Endothelial cell of umbilical vein (primary cell): Measurements from ENCODE around the gene DMBT1. TPM values are rescaled to one million over a fixed set of nuclear protein-coding genes. Genes with fewer than 3 reads are reported as not detected.

Experiments used
- BruUV-seq: library from RNA; stranded (reverse); fragments of 400-500 nt; replicated peaks from 2 replicates; lab custom pipeline; 2021; lab: Mats Ljungman, UMichigan
- CTCF ChIA-PET: fragments of 300-600, 350-600 bp; sonication (Branson Sonifier 250); formaldehyde crosslinking; loops from one replicate; lab custom pipeline; 2021; ENCODE audit warnings: antibody characterized with exemption, inconsistent platforms; lab: Charles Lee
- POLR2A ChIA-PET: fragments of 300-600, 350-600 bp; sonication (Branson Sonifier 250); formaldehyde crosslinking; loops from one replicate; lab custom pipeline; 2021; ENCODE audit warnings: antibody characterized with exemption, inconsistent platforms; lab: Charles Lee
- DNase-seq: peaks from one replicate; pipeline ENCODE4 v3.0.0-alpha.2; 2011; ENCODE audit warnings: low read depth, low spot score
- FAIRE-seq: peaks from 2 replicates; lab custom pipeline; 2011; peaks lifted over from hg19 to GRCh38; lab: Jason Lieb, UNC
- H2AFZ ChIP-seq: 2 replicates; pipeline ENCODE4 v1.6.0; 2012; ENCODE audit warnings: low read depth, low read length, control low read depth, inconsistent platforms
- H3K27ac ChIP-seq: 2 replicates; pipeline ENCODE4 v1.5.1; 2011; ENCODE audit warnings: low read depth, mild to moderate bottlenecking, control low read depth, low read length, moderate library complexity; ENCODE audit not compliant: insufficient read depth
- H3K27me3 ChIP-seq, 2 experiments: 2 replicates each; pipeline versions ENCODE4 v1.6.0 to v1.6.1; 2011; ENCODE audit warnings: low read length in 2 of 2, mixed read lengths in 1 of 2; ENCODE audit not compliant: control insufficient read depth in 2 of 2, insufficient read depth in 2 of 2
- H3K36me3 ChIP-seq, 2 experiments: 2 replicates in 1 of 2; 3 replicates in 1 of 2; pipeline ENCODE4 v1.5.1; 2011; ENCODE audit warnings: low read length in 2 of 2, mild to moderate bottlenecking in 1 of 2, moderate library complexity in 1 of 2; ENCODE audit not compliant: control insufficient read depth in 2 of 2, insufficient read depth in 2 of 2; ENCODE audit errors: extremely low read depth in 1 of 2
- H3K4me1 ChIP-seq: 3 replicates; pipeline ENCODE4 v1.5.1; 2011; ENCODE audit warnings: mild to moderate bottlenecking, low read length; ENCODE audit not compliant: control insufficient read depth, insufficient read depth; ENCODE audit errors: extremely low read depth
- H3K4me2 ChIP-seq: 2 replicates; pipeline ENCODE4 v1.6.1; 2011; ENCODE audit warnings: low read length, control low read depth, mixed read lengths; ENCODE audit not compliant: insufficient read depth
- H3K4me3 ChIP-seq, 3 experiments: fragments of 200-600 bp in 1 of 3; sonication (generic), shearing (Covaris generic) in 1 of 3; replicated peaks in 1 of 3; 2 replicates each; pipeline ENCODE4 v1.5.1; 2011 to 2016; ENCODE audit warnings: control low read depth in 3 of 3, low read length in 3 of 3, mild to moderate bottlenecking in 2 of 3, inconsistent platforms in 1 of 3, low read depth in 1 of 3, moderate library complexity in 1 of 3; ENCODE audit not compliant: insufficient read depth in 1 of 3
- H3K79me2 ChIP-seq: 2 replicates; pipeline ENCODE4 v1.6.0; 2012; ENCODE audit warnings: low read length, inconsistent platforms; ENCODE audit not compliant: control insufficient read depth, insufficient read depth
- H3K9ac ChIP-seq: replicated peaks from 2 replicates; pipeline ENCODE3; 2011; ENCODE audit warnings: low read length, control low read depth; ENCODE audit not compliant: insufficient read depth; ENCODE audit errors: extremely low read depth
- H3K9me1 ChIP-seq: replicated peaks from 3 replicates; pipeline ENCODE4 v1.6.0; 2011; ENCODE audit warnings: mild to moderate bottlenecking, low read length; ENCODE audit not compliant: control insufficient read depth, insufficient read depth; ENCODE audit errors: extremely low read depth
- H3K9me3 ChIP-seq: replicated peaks from 2 replicates; pipeline ENCODE4 v1.5.1; 2012; ENCODE audit warnings: low read length, inconsistent platforms; ENCODE audit not compliant: control insufficient read depth, insufficient read depth
- H4K20me1 ChIP-seq: replicated peaks from 2 replicates; pipeline ENCODE3; 2011; ENCODE audit warnings: mild to moderate bottlenecking, low read length; ENCODE audit not compliant: control insufficient read depth, insufficient read depth; ENCODE audit errors: extremely low read depth
- CTCF ChIP-seq, 2 donors: IDR thresholded peaks; 1 replicate in 1 of 2; 2 replicates in 1 of 2; pipeline ENCODE4 v1.5.1; 2011; ENCODE audit warnings: low read length in 2 of 2, mild to moderate bottlenecking in 2 of 2, moderate library complexity in 2 of 2, control low read depth in 1 of 2, inconsistent platforms in 1 of 2, low read depth in 1 of 2; ENCODE audit not compliant: insufficient read depth in 1 of 2; ENCODE audit errors: extremely low read depth in 1 of 2
- EZH2 ChIP-seq: IDR thresholded peaks from 2 replicates; pipeline ENCODE4 v1.6.1; 2012; ENCODE audit warnings: borderline replicate concordance, low read depth, mild to moderate bottlenecking, moderate library complexity, low read length, inconsistent platforms; ENCODE audit not compliant: severe bottlenecking
- FOS ChIP-seq: IDR thresholded peaks from 2 replicates; pipeline ENCODE4 v1.6.1; 2011; ENCODE audit warnings: mild to moderate bottlenecking, low read length, moderate library complexity, borderline replicate concordance; ENCODE audit not compliant: insufficient read depth
- GATA2 ChIP-seq: IDR thresholded peaks from 2 replicates; pipeline ENCODE4 v1.7.0; 2011; ENCODE audit warnings: low read depth, mild to moderate bottlenecking, moderate library complexity, mixed read lengths, low read length; ENCODE audit not compliant: insufficient read length, insufficient read depth
- JUN ChIP-seq: IDR thresholded peaks from 2 replicates; pipeline ENCODE4 v1.6.1; 2011; ENCODE audit warnings: borderline replicate concordance, low read depth; ENCODE audit not compliant: insufficient read length, insufficient read depth
- MAX ChIP-seq: IDR thresholded peaks from 2 replicates; pipeline ENCODE4 v1.6.1; 2011; ENCODE audit not compliant: insufficient read depth, insufficient read length
- MYC ChIP-seq: IDR thresholded peaks from one replicate; pipeline ENCODE4 v1.6.1; 2011; ENCODE audit warnings: mild to moderate bottlenecking, low read depth, low read length
- POLR2A ChIP-seq: IDR thresholded peaks from 2 replicates; pipeline ENCODE4 v1.6.1; 2012; ENCODE audit warnings: low read depth, mild to moderate bottlenecking, control low read depth, low read length
- POLR2AphosphoS5 ChIP-seq: IDR thresholded peaks from 2 replicates; pipeline ENCODE4 v1.6.1; 2012; ENCODE audit warnings: low read depth, mild to moderate bottlenecking, control low read depth, low read length, moderate library complexity; ENCODE audit not compliant: insufficient read depth
- dilution Hi-C: fragments of 300-500 bp; cut with MboI; formaldehyde crosslinking; loops from one replicate; pipeline ENCODE4 v1.15.0; 2019; ENCODE audit warnings: low sequenced_read_pairs; ENCODE audit not compliant: extremely low pct_ligation_motif_present
- intact Hi-C: fragments of 100-400 bp; cut with micrococcal nuclease; formaldehyde crosslinking; loops from one replicate; pipeline ENCODE4 v1.10.0; 2022
- polyA plus RNA-seq, 4 experiments: library from polyadenylated mRNA; depleted of rRNA in 3 of 4; stranded (reverse) in 3 of 4; unstranded in 1 of 4; fragments of >200 nt; gene quantifications; 2 replicates each; pipeline versions ENCODE4 v1.2.1 to v1.2.3, GENCODE V29; 2011 to 2012; ENCODE audit warnings: missing spikeins in 1 of 4
- total RNA-seq: library from RNA; stranded (reverse); gene quantifications from 2 replicates; pipeline ENCODE4 v1.2.3, GENCODE V29; 2021

Gene DMBT1
- total and polyA plus RNA-seq, 2 donors (not counting 3 experiments of a cell fraction or from before 2014, with no cell fraction given): 0.01 TPM; not detected in 1

GRCh38 chr10:122561792-122562191 is 1.2 kb downstream of the DMBT1 start:
- ChIA-PET CTCF (interaction anchor here (3.3 to 6.2 kb wide), 2 partner anchors 263 to 282 kb away, joined by 15 to 104 read pairs; no protein-coding TSS in a partner anchor), POLR2A (no interaction called here)
- no peaks in the 10 kb centered on the region for H3K4me1 ChIP-seq
- intact Hi-C loops: no loop called here
- H3K4me2 ChIP-seq: no peak overlapping the region
- H3K9me3 ChIP-seq: no peaks in the 10 kb centered on the region
- no peak overlapping the region for H3K4me3 ChIP-seq
- H3K79me2 ChIP-seq: no peaks in the 10 kb centered on the region
- no peak overlapping the region for H3K27ac ChIP-seq
- H3K9ac ChIP-seq: no peak overlapping the region
- BruUV-seq: no TSS peak
- no peak for TF ChIP-seq MYC
- H3K36me3 ChIP-seq: no peaks in the 10 kb centered on the region
- H4K20me1 ChIP-seq: no peaks in the 10 kb centered on the region
- H3K27me3 ChIP-seq: peaks cover 22 to 30% of the 10 kb centered on the region in 2 experiments
- H3K9me1 ChIP-seq: no peaks in the 10 kb centered on the region
- no peak overlapping the region for H2AFZ ChIP-seq
- dilution Hi-C loops: no loop called here
- FAIRE-seq: no peak
- DNase-seq: no peak

- H3K27ac ChIP-seq: no peak overlapping the region
- CTCF ChIA-PET: interaction anchor here (0.6 to 6.2 kb wide), 77 partner anchors 8 to 513 kb away, joined by 3 to 104 read pairs (median 7); partner anchors contain the start of genes ARMS2, BTBD16 and PLEKHA1
- H3K4me2 ChIP-seq: no peak overlapping the region
- DNase-seq: no peak
- peaks cover 19 to 23% of the 10 kb centered on the region in 2 experiments for H3K27me3 ChIP-seq
- intact Hi-C loops (loop anchor here (1.0 to 5.0 kb wide), 12 partner anchors 35 to 992 kb away; no protein-coding TSS in a partner anchor), dilution Hi-C loops (no loop called here)
- H3K4me1 ChIP-seq: no peaks in the 10 kb centered on the region
- H3K36me3 ChIP-seq: no peaks in the 10 kb centered on the region
- no peak overlapping the region for H2AFZ ChIP-seq
- no TSS peak for BruUV-seq
- POLR2A ChIA-PET: interaction anchor here (0.8 kb wide), 1 partner anchor 69 kb away, joined by 3 read pairs; no protein-coding TSS in a partner anchor
- H4K20me1 ChIP-seq: no peaks in the 10 kb centered on the region
- FAIRE-seq: no peak
- H3K79me2 ChIP-seq: no peaks in the 10 kb centered on the region
- TF ChIP-seq EZH2 (no peak), GATA2 (no peak), POLR2A (no peak), JUN (no peak), MAX (no peak), POLR2AphosphoS5 (no peak), CTCF (IDR thresholded peaks at IDR 0.05; ENCODE audit: extremely low read depth in 1 of 2, insufficient read depth in 1 of 2, low read depth in 1 of 2, low read length in 2 of 2) (no peak), FOS (no peak), MYC (no peak)
- no peak overlapping the region for H3K4me3 ChIP-seq
- no peak overlapping the region for H3K9ac ChIP-seq
- H3K9me1 ChIP-seq: no peaks in the 10 kb centered on the region
- H3K9me3 ChIP-seq: no peaks in the 10 kb centered on the region
These were observed 4.4 kb downstream of the DMBT1 start for GRCh38 chr10:122564980-122565379.
